GM21390 (cell line): ENCODE measurements around the gene MGAT5.

Experiments
- ATAC-seq: cut with Tn5 transposase; IDR thresholded peaks from one replicate; pipeline ENCODE4 v1.9.1; 2021; ENCODE audit not compliant: unreplicated experiment

The MGAT5 gene

GRCh38 chr2:134253804-134254203, at the start of gene MGAT5:
TSS of gene MGAT5 (plus strand) at chr2:134254072. CDS start at chr2:134254404, 332 bp downstream.
- peak; percentile 9 for ATAC-seq

DNA sequence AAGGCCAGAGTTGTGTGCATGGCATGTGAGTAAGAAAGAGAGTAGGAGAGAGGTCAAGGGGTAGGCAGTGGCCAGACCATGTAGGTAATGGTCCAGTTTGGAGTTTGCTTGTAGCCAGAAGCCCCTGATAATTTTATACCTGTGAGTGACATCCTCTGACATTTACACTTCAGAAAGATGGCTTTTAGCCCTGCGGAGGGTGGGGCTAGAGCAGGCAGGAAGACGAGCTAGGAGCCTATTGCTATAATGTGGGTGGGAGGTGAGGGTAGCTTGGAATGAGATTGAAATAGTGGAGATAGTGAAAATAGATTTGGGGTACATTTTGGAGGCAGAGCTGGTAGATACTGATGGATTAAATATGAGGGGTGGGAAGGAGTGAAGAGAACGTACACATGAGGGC, 48.8 kb upstream of the MGAT5 start:
- ATAC-seq: no peak

GRCh38 chr2:134206031-134206430, 47.8 kb upstream of the MGAT5 start:
- peak; percentile 58 for ATAC-seq

GRCh38 chr2:134206573-134206972, 47.3 kb upstream of the MGAT5 start:
- ATAC-seq: no peak

- ATAC-seq: peak; percentile 64
Measured at GRCh38 chr2:134207589-134208209, 46.2 kb upstream of the MGAT5 start.

DNA sequence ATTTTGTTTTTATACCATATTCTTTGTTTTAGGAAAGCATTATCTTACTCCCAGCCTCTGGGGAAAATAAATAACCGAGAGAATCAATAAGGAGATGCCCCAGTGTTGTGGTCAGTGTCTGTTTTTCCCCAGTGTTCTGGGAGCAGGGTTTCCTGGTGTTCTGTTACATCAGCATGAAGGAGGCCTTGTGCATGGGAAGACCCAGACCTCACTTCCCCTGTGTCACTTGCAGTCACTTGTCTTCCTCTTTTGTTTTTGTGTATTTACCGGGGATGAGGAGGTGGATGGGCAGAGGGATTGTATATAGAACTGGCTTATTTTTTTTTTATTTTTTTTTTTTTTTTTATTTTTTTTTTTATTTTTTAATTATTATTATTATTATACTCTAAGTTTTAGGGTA, 45.0 kb upstream of the MGAT5 start:
- ATAC-seq: no peak

- no peak for ATAC-seq
Measured at GRCh38 chr2:134212746-134213145, 41.1 kb upstream of the MGAT5 start.

DNA sequence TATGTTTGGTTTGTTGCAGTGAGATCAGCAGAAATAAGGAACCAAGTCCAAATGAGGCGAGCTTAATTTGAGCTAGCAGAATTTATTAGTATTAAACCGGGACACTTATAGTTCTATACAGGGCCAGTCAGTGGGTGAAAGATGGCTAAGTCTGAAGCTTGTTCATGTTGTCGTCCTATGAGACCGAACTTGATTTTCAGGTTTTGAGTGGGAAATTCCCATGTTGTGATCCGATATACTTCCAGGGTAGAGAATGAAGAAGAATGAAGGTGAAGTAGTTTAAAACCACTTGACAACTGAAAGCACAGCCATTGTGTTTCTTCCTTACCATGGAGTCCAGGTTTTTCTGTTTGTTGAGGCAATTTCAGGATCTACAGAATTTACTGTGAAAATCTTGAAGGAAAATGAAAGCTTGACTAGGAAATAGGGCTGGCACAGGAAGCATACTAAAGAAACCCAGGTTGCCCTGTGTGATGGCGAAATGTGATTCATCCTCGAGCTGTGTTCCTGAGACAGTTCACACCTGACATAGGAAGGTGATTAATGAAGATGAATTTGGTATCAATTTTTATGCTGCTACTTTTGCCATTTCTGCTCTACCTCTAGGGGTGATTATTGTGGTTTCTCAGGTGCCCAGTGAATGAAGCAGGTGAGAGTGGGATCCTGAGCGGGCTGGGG, 37.6 kb upstream of the MGAT5 start:
- ATAC-seq: no peak

GRCh38 chr2:134217351-134217750, 36.5 kb upstream of the MGAT5 start:
- no peak for ATAC-seq

GRCh38 chr2:134217924-134218323, 35.9 kb upstream of the MGAT5 start:
- ATAC-seq: peak; percentile 81

DNA sequence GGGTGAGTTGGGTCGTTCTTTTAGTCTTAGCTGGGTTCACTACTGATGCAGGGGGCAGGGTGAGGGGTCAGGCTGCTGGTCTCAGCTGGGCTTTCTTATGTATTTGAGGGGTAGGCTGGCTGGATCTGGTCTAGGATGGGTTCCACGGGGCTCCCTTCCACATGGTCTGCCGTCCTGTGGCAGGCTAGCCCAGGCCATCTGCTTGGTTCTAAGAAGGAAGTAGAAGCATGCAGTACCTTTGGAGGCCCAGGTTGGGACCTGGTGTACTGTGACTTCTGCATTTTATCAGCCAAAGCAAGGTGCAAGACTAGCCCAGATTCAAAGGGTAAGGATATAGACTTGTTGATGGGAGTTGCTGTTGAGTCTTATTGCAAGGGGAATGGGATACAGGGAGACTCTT, 35.5 kb upstream of the MGAT5 start:
- no peak for ATAC-seq

DNA sequence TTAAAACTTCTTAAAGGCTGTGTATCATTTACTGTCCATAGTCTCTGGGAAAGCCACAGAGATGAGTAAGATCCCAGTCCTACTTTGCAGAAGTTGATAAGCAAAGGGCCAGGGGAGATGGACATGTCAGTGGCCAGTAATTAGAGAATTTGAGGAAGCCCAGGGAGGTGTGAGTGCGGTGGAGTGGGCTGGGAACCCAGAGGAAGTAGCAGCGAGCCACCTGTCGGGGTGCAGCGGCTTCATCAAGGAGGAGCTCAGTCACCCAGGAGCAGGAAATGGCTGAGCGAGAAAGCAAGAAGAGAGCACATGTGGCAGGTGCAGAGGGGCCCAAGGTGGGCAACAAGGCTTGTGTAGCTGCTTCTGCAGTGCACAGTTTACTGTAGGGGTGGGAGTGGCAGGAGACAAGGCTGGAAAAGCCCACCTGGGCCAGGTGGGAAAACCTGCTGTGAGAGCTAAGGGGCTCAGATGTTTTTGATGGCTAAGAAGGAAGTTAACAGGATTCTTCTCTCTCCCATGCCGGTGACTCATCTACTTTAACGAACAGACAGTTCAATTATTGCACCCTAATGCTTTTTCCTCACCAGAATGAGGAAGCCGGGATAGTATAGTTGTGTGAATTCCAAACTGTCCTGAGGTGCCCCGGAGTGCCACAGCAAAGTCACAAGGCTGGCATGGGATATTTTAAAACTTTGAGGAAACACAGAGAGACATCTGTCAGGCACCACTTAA, 34.8 kb upstream of the MGAT5 start:
- peak; percentile 64 for ATAC-seq

DNA sequence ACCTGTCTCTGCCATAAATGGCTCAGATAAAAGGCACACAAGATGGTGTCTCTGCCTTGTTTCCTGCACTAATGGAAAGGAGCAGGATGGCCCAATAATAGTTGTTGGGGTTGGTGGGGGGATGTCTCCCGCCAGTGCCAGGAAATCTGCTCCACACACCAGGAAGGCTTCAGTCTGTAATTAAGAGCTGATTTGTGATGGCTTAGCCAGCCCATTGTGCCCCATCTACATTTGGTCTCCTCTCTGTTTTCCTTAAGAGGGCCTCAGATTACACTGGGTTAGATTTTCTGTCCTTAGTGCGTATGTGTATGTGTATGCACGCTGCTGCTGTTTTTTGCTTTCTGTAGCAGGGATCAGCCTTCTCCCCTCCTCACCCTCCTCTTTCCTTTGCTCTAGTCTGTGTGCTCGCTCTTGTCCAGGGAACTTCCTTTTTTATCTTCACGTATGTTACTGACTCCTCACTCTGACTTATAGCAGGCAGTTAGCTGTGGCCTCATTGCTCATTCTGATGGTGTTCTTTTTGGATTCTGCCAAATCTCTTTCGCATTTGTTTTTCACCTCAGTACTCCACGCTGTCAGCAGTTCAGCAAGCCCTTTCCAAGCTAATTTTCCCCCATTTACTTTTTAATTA, 33.4 kb upstream of the MGAT5 start:
- no peak for ATAC-seq

- no peak for ATAC-seq
Measured at GRCh38 chr2:134224005-134224404, 29.9 kb upstream of the MGAT5 start.

GRCh38 chr2:134225173-134225572, 28.7 kb upstream of the MGAT5 start:
- no peak for ATAC-seq

DNA sequence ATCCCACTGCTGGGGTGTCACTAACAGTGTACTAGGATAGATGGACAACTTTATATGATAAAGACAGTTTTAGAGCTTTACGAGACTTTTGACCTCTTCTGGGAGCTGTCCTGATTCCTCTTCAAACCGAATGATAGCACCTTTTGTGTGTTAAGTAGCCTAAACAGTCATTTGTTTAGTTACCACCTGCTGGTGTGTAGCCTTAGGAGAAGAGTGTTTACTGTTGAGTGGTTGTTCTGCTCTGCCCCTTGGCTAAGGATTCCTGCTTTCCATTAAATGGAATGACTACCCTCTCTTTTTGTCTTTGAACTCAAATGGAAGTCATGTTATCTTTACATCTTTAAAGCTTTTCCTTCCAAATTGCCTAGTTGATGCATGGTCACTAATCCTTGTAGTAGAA, 28.0 kb upstream of the MGAT5 start:
- no peak for ATAC-seq

DNA sequence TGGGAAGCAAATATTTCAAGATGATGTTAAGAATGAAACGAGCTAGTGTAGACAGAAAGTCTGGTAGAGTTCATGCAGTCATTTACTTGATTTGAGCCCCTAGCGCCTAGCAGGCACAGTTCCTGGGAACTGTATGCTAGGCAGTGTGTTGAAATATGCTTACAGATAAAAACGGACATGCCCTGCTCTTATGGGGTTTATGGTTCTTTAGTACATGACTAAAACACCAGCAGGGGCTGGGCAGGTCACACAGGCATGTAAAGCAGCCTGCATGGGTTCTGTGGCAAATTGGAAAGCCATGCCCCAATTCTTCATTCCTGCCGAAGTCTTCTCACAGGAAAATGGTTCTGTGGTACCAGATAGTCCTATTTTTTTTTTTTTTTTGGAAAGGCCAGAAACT, 27.3 kb upstream of the MGAT5 start:
- ATAC-seq: no peak

DNA sequence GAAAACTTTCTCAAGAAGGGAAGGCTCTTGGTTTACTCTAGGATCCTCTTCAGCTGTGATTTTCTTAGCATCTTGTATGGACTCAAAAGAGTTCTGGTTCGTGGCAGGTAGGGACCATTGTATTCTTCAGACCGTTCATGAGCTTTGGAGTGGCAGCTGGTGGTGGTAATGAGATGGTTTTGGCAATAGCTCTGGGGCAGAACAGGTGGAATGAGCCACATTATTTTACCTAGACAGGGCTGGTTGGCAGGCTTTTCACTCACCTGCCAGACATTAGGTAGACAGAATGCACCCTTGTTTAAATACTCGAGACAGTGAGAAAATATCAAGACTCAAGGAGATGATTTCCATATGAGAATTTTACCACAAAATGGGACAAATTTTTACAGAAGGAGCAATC, 26.2 kb upstream of the MGAT5 start:
- ATAC-seq: no peak

- ATAC-seq: no peak
Measured at GRCh38 chr2:134228493-134228903, 25.4 kb upstream of the MGAT5 start.

DNA sequence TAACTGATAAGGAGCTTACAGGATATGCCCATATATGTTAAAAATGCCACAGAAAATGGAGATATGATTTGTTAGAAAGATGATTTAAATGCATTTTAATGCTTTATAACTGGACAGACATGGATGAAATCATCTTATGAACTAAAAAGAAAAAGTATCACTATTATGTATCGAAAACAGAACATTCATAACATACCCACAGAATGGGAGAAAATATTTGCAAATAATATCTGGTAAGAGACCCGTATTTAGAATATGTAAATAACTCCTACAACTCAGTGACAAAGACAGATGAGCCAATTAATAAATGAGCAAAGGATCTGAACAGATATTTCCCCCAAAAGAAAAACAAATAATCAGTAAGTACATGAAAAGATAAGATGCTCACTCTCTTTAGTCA, 24.3 kb upstream of the MGAT5 start:
- ATAC-seq: no peak

DNA sequence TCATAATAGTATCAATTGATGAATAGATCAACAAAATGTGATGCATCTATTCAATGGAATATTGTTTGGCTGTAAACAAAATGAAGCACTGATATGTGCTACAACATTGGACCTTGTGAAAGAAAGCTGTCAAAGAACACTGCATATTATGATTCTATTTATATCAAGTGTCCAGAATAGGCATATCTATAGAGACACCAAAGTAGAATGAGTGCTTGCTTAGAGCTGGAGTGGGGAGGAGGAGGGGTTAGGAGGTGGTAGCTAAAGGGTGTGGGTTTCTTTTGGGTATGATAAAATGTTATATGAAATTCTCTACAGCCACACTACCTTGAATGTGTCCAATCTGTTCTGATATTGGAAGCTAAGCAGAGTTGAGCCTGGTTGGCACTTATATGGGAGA, 23.0 kb upstream of the MGAT5 start:
- ATAC-seq: no peak
